Neural cell (in vitro differentiated cells): Measurements from ENCODE around the gene METTL1.

Experiments used
- CTCF ChIP-seq: fragments of 450-650 bp; IDR thresholded peaks from 2 replicates; pipeline ENCODE4 v1.5.1; 2014; ENCODE audit warnings: antibody characterized with exemption, mild to moderate bottlenecking, moderate library complexity; ENCODE audit not compliant: poor library complexity, severe bottlenecking
- EZH2 ChIP-seq: fragments of 200-600, 300-800 bp; shearing (Covaris generic), sonication (generic); IDR thresholded peaks from 2 replicates; pipeline ENCODE4 v1.6.1; 2014; ENCODE audit warnings: antibody characterized with exemption, low read length, borderline replicate concordance, mild to moderate bottlenecking; ENCODE audit not compliant: insufficient read depth, poor library complexity, severe bottlenecking
- POLR2AphosphoS5 ChIP-seq: IDR thresholded peaks from 2 replicates; pipeline ENCODE4 v1.6.1; 2012
- RAD21 ChIP-seq: fragments of 450-650 bp; conservative IDR thresholded peaks from 2 replicates; pipeline ENCODE4 v1.6.1; 2014; ENCODE audit warnings: antibody characterized with exemption, mild to moderate bottlenecking, moderate library complexity

- TF ChIP-seq CTCF: no peak
- TF ChIP-seq EZH2: no peak
- no peak for TF ChIP-seq RAD21
- TF ChIP-seq POLR2AphosphoS5: no peak
Observed at GRCh38 chr12:57732726-57733593, 38.9 kb downstream of the METTL1 start.
